Right atrium auricular region (tissue), 2 donors: ENCODE measurements around the gene GTF3C5. TPM values are rescaled to one million over a fixed set of nuclear protein-coding genes. Genes with fewer than 3 reads are reported as not detected.

Experiments
- DNase-seq: peaks from one replicate; pipeline ENCODE4 v3.0.0-alpha.2; 2019; ENCODE audit warnings: low spot score
- H3K27ac ChIP-seq, 2 donors: fragments of 200-600 bp; sonication (generic); 1 replicate in 1 of 2; 2 replicates in 1 of 2; pipeline ENCODE4 v1.5.1; 2016 to 2019
- H3K27me3 ChIP-seq, 2 donors: fragments of 200-600 bp; sonication (generic); one replicate each; pipeline versions ENCODE4 v1.5.1 to v1.6.0; 2017 to 2019
- H3K36me3 ChIP-seq: fragments of 200-600 bp; sonication (generic); one replicate; pipeline ENCODE4 v1.5.1; 2016
- H3K4me1 ChIP-seq, 2 donors: fragments of 200-600 bp; sonication (generic); one replicate each; pipeline versions ENCODE4 v1.5.1 to v1.6.0; 2017 to 2019
- H3K4me3 ChIP-seq, 2 donors: fragments of 200-600 bp; sonication (generic); 1 replicate in 1 of 2; 2 replicates in 1 of 2; pipeline ENCODE4 v1.5.1; 2017 to 2019; ENCODE audit warnings: mild to moderate bottlenecking in 1 of 2, moderate library complexity in 1 of 2
- H3K9me3 ChIP-seq, 2 donors: fragments of 200-600 bp; sonication (generic); one replicate each; pipeline ENCODE4 v1.5.1; 2019
- total RNA-seq, 2 donors: library from RNA; depleted of rRNA; stranded (reverse); fragments of >200 nt; gene quantifications; one replicate each; pipeline ENCODE4 v1.1.0, GENCODE V29; 2016
- TF ChIP-seq, protein P1 (sequence below), 2 donors: fragments of 200-600 bp; sonication (generic); IDR thresholded peaks; one replicate each; pipeline ENCODE4 v1.5.1; 2019; ENCODE audit warnings: antibody characterized with exemption in 2 of 2

GTF3C5 gene
- total RNA-seq, 2 donors from 2014 or later = 30.5 to 31.1 TPM

- no peaks in the 10 kb centered on the region for H3K36me3 ChIP-seq
- H3K4me1 ChIP-seq = no peaks in the 10 kb centered on the region
- no peak overlapping the region for H3K4me3 ChIP-seq
- no peak overlapping the region for H3K27ac ChIP-seq
- H3K9me3 ChIP-seq = no peaks in the 10 kb centered on the region
- H3K27me3 ChIP-seq = no peaks in the 10 kb centered on the region
- TF ChIP-seq, protein P1, sequence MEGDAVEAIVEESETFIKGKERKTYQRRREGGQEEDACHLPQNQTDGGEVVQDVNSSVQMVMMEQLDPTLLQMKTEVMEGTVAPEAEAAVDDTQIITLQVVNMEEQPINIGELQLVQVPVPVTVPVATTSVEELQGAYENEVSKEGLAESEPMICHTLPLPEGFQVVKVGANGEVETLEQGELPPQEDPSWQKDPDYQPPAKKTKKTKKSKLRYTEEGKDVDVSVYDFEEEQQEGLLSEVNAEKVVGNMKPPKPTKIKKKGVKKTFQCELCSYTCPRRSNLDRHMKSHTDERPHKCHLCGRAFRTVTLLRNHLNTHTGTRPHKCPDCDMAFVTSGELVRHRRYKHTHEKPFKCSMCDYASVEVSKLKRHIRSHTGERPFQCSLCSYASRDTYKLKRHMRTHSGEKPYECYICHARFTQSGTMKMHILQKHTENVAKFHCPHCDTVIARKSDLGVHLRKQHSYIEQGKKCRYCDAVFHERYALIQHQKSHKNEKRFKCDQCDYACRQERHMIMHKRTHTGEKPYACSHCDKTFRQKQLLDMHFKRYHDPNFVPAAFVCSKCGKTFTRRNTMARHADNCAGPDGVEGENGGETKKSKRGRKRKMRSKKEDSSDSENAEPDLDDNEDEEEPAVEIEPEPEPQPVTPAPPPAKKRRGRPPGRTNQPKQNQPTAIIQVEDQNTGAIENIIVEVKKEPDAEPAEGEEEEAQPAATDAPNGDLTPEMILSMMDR (IDR thresholded peaks at IDR 0.05) = no peak
- DNase-seq = no peak
Observed at GRCh38 chr9:132998831-132999635, 31.8 kb upstream of the GTF3C5 start.

DNA sequence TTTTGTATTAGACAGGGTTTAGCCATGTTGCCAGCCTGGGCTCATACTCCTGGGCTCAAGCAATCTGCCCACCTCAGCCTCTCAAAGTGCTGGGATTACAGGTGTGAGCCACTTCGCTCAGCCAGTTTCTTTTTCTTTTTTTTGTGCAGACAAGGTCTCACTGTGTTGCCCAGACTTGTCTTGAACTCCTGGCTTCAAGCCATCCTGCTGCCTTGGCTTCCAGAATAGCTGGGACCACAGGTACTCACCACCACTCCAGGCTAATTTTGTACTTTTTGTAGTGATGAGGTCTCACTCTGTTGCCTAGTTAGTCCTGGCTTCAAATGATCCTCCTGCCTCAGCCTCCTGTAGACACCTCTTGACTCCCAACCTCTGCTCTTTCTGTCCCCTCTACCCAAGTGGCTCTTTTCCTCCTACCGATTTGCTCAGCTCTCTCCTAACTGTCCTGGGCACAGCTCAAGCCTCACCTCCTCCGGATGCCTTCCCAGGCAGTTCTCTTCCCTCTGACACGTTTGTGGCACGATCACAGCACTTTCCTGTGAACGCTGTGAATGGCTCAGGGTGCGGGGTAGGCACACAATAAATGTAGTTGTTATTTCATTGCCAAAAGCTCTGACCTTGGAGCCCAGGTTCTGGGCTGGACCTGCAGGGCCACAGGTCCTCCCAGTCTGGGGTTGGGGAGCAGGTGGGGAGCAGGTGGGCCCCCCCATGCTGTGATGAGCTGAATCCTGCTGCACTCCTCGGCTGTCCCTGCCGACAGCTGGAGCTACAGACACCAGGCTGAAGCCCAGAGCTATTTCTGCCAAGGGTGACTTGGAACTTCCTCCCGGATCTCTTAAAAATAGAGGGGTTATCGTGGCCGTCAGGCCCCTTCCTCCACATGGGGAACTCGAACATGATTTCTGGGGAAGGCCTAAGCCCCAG lies 28.4 kb upstream of the GTF3C5 start:
- TF ChIP-seq, protein P1 (IDR thresholded peaks at IDR 0.05) = no peak

DNA sequence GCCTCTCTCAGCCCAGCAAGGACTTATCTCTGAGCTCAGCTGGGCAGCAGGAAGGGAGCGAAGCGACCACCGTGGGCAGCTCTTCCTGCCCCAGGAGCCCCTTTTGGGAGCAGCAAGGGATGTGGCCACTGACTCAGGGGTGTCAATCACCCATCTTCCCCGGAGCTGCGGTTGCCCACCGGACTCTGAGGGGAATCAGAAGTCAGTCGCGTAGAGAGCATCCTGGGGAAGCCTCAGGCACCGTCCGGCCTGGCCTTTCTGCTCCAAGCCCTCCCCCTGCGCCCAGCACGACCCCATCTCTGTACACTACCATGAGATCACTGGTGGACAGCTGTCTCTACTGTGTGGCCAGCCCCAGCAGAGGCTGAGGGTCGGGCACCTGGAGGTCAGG lies 27.7 kb upstream of the GTF3C5 start:
- no peaks in the 10 kb centered on the region for H3K36me3 ChIP-seq
- H3K9me3 ChIP-seq = no peaks in the 10 kb centered on the region
- no peak overlapping the region for H3K27ac ChIP-seq
- H3K4me3 ChIP-seq = no peak overlapping the region
- TF ChIP-seq, protein P1 (IDR thresholded peaks at IDR 0.05) = no peak
- no peaks in the 10 kb centered on the region for H3K4me1 ChIP-seq
- no peaks in the 10 kb centered on the region for H3K27me3 ChIP-seq
- DNase-seq = no peak

More for the DNA sequence above, 28.4 kb upstream of the GTF3C5 start:
- no peaks in the 10 kb centered on the region for H3K36me3 ChIP-seq
- no peak for DNase-seq
- no peaks in the 10 kb centered on the region for H3K4me1 ChIP-seq
- no peak overlapping the region for H3K4me3 ChIP-seq
- no peaks in the 10 kb centered on the region for H3K27me3 ChIP-seq
- H3K9me3 ChIP-seq = no peaks in the 10 kb centered on the region
- H3K27ac ChIP-seq = no peak overlapping the region

GRCh38 chr9:133003671-133004090 lies 27.1 kb upstream of the GTF3C5 start:
- TF ChIP-seq, protein P1 (IDR thresholded peaks at IDR 0.05) = no peak
- H3K36me3 ChIP-seq = no peaks in the 10 kb centered on the region
- no peaks in the 10 kb centered on the region for H3K27me3 ChIP-seq

DNA sequence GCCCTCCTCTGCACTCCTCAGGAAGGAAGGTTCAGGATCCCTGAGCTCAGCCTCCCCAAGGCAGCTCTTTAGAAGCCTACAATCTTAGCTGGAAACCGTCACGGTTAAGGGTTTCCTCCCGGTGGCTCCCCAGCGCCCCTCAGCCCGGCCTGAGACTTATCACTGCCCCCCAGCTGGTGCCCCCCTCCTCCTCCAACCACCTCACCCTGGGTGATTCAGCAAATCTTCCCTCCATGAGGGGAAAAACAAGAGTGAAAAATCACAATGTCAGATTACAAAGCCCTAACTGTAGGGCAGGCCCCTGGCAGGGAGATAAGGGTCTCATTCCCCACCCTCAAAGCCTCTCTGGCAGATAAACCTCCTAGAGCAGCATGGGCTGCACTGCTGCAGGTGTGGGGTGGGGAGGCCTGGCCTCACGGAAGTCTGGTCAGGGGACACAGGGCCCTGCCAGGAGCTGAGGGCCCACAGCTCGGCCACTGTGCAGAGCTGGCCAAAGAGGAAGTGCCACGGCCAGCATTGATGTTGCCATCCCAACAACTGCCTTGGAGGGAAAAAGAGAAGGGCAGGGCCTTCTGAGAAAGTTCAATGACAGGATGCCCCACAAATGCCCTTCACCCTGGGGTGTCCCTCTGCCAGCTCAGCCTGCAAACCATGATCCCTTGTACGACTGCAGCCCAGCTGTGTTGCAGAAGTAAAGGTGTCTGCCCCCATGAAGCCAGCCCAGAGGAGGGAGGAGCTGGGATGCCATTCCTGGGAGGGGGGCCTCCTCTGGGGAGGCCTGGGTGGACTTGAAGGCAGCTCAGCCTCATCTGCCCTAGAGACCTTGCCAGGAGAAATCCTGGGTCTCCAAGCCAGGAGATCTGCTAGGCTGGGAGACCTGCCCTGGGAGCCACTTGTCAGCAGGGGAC lies 26.5 kb upstream of the GTF3C5 start:
- Histone ChIP-seq H3K4me1 (no peaks in the 10 kb centered on the region), H3K27ac (no peak overlapping the region), H3K27me3 (no peaks in the 10 kb centered on the region), H3K9me3 (no peaks in the 10 kb centered on the region), H3K36me3 (no peaks in the 10 kb centered on the region), H3K4me3 (no peak overlapping the region)
- DNase-seq = no peak
- TF ChIP-seq, protein P1 (IDR thresholded peaks at IDR 0.05) = no peak

More at GRCh38 chr9:133003671-133004090, 27.1 kb upstream of the GTF3C5 start:
- Histone ChIP-seq H3K9me3 (no peaks in the 10 kb centered on the region), H3K4me3 (no peak overlapping the region), H3K4me1 (no peaks in the 10 kb centered on the region), H3K27ac (no peak overlapping the region)
- DNase-seq = no peak
